Astrocyte of the spinal cord (primary cell): Measurements from ENCODE around the gene LIN9.

ENCODE experiments used
- DNase-seq: peaks from one replicate; pipeline ENCODE4 v3.0.0; 2011; ENCODE audit warnings: low read depth, low spot score
- H3K4me3 ChIP-seq: 2 replicates; pipeline ENCODE4 v1.5.1; 2011; ENCODE audit warnings: low read depth, mild to moderate bottlenecking, low read length, moderate library complexity
- in situ Hi-C: cut with HindIII; loops from 2 replicates; pipeline ENCODE4 v1.10.0; 2017; ENCODE audit warnings: low sequenced_read_pairs
- TF ChIP-seq, protein P1 (sequence below): IDR thresholded peaks from 2 replicates; pipeline ENCODE4 v1.5.1; 2012; ENCODE audit warnings: low read depth, mild to moderate bottlenecking, low read length, inconsistent platforms

The LIN9 gene

DNA sequence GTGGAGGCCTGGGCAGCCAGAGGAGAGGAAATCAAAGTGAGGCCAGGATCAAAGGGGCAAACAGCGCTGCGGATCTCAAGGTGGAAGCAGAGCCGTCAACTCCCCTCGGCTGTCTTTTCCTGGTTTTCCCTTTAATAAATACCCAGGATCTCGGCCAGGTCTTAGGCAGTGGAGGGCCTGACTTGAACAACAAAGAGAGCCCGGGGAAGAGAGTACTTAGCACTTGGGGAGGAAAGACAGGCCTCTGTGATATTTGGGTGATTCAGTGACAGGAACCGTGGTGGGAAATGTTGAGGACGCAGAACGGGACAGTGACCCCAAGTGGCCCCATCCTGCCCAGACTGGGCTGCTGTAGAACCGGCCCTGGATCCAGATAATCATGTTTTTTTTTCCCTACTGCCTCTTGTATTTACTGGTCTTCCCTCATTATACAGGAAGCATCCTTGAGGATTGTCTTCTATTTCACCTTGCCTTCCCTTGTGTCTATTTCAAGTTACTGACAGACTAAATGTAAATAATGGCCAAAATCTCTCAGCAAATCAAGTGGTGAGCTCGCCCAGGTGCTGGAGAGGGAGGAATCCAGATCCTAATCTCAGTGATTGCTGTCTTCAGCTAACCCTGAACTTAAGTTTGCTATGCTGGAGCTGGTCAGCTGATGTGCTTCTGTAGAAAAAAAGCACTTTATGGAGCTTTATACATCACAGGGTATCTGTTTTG, 88.3 kb downstream of the LIN9 start:
- no peak for DNase-seq
- no peak overlapping the region for H3K4me3 ChIP-seq
- in situ Hi-C loops, result no loop called here
- TF ChIP-seq, protein P1, sequence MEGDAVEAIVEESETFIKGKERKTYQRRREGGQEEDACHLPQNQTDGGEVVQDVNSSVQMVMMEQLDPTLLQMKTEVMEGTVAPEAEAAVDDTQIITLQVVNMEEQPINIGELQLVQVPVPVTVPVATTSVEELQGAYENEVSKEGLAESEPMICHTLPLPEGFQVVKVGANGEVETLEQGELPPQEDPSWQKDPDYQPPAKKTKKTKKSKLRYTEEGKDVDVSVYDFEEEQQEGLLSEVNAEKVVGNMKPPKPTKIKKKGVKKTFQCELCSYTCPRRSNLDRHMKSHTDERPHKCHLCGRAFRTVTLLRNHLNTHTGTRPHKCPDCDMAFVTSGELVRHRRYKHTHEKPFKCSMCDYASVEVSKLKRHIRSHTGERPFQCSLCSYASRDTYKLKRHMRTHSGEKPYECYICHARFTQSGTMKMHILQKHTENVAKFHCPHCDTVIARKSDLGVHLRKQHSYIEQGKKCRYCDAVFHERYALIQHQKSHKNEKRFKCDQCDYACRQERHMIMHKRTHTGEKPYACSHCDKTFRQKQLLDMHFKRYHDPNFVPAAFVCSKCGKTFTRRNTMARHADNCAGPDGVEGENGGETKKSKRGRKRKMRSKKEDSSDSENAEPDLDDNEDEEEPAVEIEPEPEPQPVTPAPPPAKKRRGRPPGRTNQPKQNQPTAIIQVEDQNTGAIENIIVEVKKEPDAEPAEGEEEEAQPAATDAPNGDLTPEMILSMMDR, result no peak

- in situ Hi-C loops, result no loop called here
- no peak for DNase-seq
- TF ChIP-seq, protein P1, result no peak
These were observed 91.7 kb downstream of the LIN9 start for GRCh38 chr1:226217273-226217672.

GRCh38 chr1:226216056-226216455, 92.9 kb downstream of the LIN9 start:
- TF ChIP-seq, protein P1, result no peak
- in situ Hi-C loops, result no loop called here
- H3K4me3 ChIP-seq, result no peak overlapping the region
- DNase-seq, result no peak

More at GRCh38 chr1:226217273-226217672, 91.7 kb downstream of the LIN9 start:
- H3K4me3 ChIP-seq, result no peak overlapping the region

DNA sequence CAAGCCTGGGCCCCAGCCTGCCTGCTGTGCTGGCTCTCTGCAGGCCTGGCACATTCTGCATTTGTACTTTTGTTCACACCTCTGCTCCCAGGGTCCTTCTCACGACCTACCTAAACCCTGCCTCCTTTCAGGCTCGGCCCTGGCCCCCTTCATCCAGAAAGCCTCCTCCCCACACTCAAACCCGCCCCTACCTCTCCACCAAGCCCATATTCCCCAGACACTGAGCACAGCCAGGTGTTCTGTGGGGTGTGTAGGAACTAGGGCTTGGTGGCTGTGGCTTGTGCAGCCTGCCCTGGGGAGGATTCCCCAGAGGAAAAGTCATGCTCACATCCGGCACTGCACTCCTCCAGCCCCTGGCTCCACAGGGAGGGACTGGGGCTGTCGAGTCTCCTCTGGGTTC, 93.7 kb downstream of the LIN9 start:
- in situ Hi-C loops, result no loop called here
- H3K4me3 ChIP-seq, result no peak overlapping the region
- TF ChIP-seq, protein P1, result no peak
- no peak for DNase-seq

GRCh38 chr1:226212545-226212944, 96.4 kb downstream of the LIN9 start:
- TF ChIP-seq, protein P1, result no peak
- no peak for DNase-seq
- in situ Hi-C loops, result no loop called here
- no peak overlapping the region for H3K4me3 ChIP-seq

- H3K4me3 ChIP-seq, result no peak overlapping the region
- no peak for DNase-seq
- in situ Hi-C loops, result no loop called here
- TF ChIP-seq, protein P1, result no peak
These were observed 97.7 kb downstream of the LIN9 start for GRCh38 chr1:226211181-226211821.
